Thyroid gland (tissue), 4 donors: ENCODE data around the gene TCAP.

ENCODE experiments used
- POLR2A ChIP-seq, 2 donors: fragments of 450-650 bp; IDR thresholded peaks; one replicate each; pipeline ENCODE4 v1.6.1; 2017; ENCODE audit warnings: antibody characterized with exemption in 2 of 2, mild to moderate bottlenecking in 2 of 2, moderate library complexity in 1 of 2
- TF ChIP-seq, protein P1 (sequence below), 6 experiments: fragments of 200-600 bp in 3 of 6; fragments of 450-650 bp in 3 of 6; sonication (generic) in 3 of 6; IDR thresholded peaks; one replicate each; pipeline ENCODE4 v1.5.1; 2016 to 2019; ENCODE audit warnings: antibody characterized with exemption in 6 of 6, mild to moderate bottlenecking in 2 of 6, inconsistent platforms in 1 of 6, moderate library complexity in 1 of 6

DNA sequence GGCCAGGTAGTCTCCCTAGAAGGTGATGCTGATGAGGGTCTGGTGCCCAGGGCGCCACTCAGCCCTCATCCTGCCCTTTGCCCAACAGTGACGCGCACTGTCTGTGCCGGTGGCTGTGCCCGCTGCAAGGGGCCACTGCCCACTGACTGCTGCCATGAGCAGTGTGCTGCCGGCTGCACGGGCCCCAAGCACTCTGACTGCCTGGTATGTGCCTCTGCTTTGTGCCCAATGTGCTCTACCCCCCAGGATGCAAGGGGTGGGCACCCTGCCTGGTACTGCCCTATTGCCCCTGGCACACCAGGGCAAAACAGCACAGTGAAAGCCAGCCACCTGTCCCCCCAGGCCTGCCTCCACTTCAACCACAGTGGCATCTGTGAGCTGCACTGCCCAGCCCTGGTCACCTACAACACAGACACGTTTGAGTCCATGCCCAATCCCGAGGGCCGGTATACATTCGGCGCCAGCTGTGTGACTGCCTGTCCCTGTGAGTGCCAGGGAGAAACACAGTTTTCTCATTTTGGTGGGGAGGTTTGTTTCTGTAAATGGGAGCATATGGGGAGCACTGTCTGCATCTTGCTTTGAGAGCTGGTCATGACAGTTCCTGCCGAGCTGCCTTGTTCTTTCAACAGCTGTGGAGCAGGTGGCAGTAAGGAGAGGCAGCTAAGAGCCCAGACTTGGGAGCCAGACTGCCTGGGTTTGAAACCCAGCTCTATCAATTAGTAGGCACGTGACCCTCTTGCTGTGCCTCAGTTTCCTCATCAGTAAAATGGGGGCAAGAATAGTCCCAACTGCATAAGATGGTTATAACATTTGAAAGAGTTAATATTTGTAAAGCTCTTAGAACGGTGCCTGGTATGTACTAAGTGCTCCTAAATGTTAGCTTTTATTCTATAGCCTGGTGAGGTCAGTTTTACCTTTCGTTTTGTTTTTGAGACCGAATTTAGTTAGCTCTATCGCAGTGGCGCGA is 45.1 kb downstream of the TCAP start:
- TF ChIP-seq, protein P1, sequence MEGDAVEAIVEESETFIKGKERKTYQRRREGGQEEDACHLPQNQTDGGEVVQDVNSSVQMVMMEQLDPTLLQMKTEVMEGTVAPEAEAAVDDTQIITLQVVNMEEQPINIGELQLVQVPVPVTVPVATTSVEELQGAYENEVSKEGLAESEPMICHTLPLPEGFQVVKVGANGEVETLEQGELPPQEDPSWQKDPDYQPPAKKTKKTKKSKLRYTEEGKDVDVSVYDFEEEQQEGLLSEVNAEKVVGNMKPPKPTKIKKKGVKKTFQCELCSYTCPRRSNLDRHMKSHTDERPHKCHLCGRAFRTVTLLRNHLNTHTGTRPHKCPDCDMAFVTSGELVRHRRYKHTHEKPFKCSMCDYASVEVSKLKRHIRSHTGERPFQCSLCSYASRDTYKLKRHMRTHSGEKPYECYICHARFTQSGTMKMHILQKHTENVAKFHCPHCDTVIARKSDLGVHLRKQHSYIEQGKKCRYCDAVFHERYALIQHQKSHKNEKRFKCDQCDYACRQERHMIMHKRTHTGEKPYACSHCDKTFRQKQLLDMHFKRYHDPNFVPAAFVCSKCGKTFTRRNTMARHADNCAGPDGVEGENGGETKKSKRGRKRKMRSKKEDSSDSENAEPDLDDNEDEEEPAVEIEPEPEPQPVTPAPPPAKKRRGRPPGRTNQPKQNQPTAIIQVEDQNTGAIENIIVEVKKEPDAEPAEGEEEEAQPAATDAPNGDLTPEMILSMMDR (IDR thresholded peaks at IDR 0.05) = no peak
- no peak for TF ChIP-seq POLR2A (IDR thresholded peaks at IDR 0.05)
